ENCODE results near the gene SLC44A1. TPM values are rescaled to one million over a fixed set of nuclear protein-coding genes. Genes with fewer than 3 reads are reported as not detected.

Gene SLC44A1
- total and polyA plus RNA-seq, 10 of the 15 experiments (the other 5 are each of a cell fraction or from before 2014, with no cell fraction given): 2.4 to 21.2 (median 12.4) TPM

DNA sequence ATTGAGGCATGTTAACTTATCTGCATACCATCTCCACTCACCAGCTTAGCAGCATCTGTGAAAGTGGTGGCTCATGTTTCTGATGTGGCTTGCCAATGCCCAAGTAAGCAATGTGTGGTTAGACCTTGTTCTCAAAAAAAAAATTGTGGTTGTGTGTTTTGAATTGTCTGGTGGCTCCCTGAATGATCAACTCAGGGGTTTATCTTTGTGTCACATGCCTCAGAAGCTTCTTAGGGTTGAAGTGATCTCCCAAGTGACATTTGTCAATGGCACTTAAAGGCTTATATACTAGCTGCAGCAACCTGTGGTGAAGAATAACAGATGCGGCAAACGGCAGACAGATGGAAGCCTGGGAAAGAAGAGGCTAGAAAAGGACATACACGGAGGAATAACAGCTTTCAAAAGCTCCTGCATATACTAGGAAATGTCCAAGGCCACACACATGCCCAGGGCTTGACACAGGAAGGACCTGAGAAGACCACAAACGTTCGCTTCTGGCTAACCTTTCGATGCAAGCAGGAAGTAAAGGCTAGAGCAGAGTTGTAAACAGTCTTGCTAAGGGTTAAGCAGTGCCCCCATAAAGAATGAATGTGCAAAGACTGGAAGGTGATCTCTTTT lies 161.2 kb downstream of the SLC44A1 start (continued):
- TF ChIP-seq CHD2 (IDR thresholded peaks at IDR 0.05; ENCODE audit: borderline replicate concordance, low read depth, low read length): no peak
- TF ChIP-seq RUNX3 (IDR thresholded peaks at IDR 0.05; ENCODE audit: low read length): peak; percentile 99
- TF ChIP-seq ATF7 (IDR thresholded peaks at IDR 0.05; ENCODE audit: low read depth): peak; percentile 67; the same call in 1 of the 2 replicates
- no peak for TF ChIP-seq SIN3A (IDR thresholded peaks at IDR 0.05; ENCODE audit: low read depth, low read length)
- TF ChIP-seq POLR2AphosphoS5 (IDR thresholded peaks at IDR 0.05; ENCODE audit: low read length): no peak
- TF ChIP-seq JUNB (IDR thresholded peaks at IDR 0.05): 0 out of 2 replicates have a peak, but pooled peaks have one; percentile 19
- no peak for TF ChIP-seq RAD21 (IDR thresholded peaks at IDR 0.05; ENCODE audit: insufficient read depth, low read depth, low read length)
- TF ChIP-seq SP1 (IDR thresholded peaks at IDR 0.05; ENCODE audit: low read depth, low read length): no peak
- TF ChIP-seq SUZ12 (IDR thresholded peaks at IDR 0.05; ENCODE audit: unreplicated experiment): no peak
- no peak for TF ChIP-seq MYB (IDR thresholded peaks at IDR 0.05; ENCODE audit: borderline replicate concordance, low read depth, low read length)
- TF ChIP-seq, protein P1, sequence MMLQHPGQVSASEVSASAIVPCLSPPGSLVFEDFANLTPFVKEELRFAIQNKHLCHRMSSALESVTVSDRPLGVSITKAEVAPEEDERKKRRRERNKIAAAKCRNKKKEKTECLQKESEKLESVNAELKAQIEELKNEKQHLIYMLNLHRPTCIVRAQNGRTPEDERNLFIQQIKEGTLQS (IDR thresholded peaks at IDR 0.05; ENCODE audit: borderline replicate concordance, extremely low read depth, low read depth, low read length): no peak
- TF ChIP-seq TCF7 (IDR thresholded peaks at IDR 0.05; ENCODE audit: borderline replicate concordance): peak; percentile 95
- TF ChIP-seq FOXM1 (IDR thresholded peaks at IDR 0.05; ENCODE audit: low read depth, low read length): 0 out of 2 replicates have a peak, but pooled peaks have one; percentile 29
- TF ChIP-seq PBX3 (IDR thresholded peaks at IDR 0.05; ENCODE audit: insufficient replicate concordance, low read depth, low read length): no peak
- TF ChIP-seq NFYA (IDR thresholded peaks at IDR 0.05; ENCODE audit: borderline replicate concordance, low read depth, low read length): no peak
- no peak for TF ChIP-seq SMARCA5 (IDR thresholded peaks at IDR 0.05)
- TF ChIP-seq, protein P2, sequence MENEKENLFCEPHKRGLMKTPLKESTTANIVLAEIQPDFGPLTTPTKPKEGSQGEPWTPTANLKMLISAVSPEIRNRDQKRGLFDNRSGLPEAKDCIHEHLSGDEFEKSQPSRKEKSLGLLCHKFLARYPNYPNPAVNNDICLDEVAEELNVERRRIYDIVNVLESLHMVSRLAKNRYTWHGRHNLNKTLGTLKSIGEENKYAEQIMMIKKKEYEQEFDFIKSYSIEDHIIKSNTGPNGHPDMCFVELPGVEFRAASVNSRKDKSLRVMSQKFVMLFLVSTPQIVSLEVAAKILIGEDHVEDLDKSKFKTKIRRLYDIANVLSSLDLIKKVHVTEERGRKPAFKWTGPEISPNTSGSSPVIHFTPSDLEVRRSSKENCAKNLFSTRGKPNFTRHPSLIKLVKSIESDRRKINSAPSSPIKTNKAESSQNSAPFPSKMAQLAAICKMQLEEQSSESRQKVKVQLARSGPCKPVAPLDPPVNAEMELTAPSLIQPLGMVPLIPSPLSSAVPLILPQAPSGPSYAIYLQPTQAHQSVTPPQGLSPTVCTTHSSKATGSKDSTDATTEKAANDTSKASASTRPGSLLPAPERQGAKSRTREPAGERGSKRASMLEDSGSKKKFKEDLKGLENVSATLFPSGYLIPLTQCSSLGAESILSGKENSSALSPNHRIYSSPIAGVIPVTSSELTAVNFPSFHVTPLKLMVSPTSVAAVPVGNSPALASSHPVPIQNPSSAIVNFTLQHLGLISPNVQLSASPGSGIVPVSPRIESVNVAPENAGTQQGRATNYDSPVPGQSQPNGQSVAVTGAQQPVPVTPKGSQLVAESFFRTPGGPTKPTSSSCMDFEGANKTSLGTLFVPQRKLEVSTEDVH (IDR thresholded peaks at IDR 0.05; ENCODE audit: low read depth, partially characterized antibody): no peak
- no peak for TF ChIP-seq IRF5 (IDR thresholded peaks at IDR 0.05; ENCODE audit: borderline replicate concordance)
- TF ChIP-seq, protein P3, sequence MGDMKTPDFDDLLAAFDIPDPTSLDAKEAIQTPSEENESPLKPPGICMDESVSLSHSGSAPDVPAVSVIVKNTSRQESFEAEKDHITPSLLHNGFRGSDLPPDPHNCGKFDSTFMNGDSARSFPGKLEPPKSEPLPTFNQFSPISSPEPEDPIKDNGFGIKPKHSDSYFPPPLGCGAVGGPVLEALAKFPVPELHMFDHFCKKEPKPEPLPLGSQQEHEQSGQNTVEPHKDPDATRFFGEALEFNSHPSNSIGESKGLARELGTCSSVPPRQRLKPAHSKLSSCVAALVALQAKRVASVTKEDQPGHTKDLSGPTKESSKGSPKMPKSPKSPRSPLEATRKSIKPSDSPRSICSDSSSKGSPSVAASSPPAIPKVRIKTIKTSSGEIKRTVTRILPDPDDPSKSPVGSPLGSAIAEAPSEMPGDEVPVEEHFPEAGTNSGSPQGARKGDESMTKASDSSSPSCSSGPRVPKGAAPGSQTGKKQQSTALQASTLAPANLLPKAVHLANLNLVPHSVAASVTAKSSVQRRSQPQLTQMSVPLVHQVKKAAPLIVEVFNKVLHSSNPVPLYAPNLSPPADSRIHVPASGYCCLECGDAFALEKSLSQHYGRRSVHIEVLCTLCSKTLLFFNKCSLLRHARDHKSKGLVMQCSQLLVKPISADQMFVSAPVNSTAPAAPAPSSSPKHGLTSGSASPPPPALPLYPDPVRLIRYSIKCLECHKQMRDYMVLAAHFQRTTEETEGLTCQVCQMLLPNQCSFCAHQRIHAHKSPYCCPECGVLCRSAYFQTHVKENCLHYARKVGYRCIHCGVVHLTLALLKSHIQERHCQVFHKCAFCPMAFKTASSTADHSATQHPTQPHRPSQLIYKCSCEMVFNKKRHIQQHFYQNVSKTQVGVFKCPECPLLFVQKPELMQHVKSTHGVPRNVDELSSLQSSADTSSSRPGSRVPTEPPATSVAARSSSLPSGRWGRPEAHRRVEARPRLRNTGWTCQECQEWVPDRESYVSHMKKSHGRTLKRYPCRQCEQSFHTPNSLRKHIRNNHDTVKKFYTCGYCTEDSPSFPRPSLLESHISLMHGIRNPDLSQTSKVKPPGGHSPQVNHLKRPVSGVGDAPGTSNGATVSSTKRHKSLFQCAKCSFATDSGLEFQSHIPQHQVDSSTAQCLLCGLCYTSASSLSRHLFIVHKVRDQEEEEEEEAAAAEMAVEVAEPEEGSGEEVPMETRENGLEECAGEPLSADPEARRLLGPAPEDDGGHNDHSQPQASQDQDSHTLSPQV (IDR thresholded peaks at IDR 0.05): no peak
- no peak for TF ChIP-seq JUND (IDR thresholded peaks at IDR 0.05; ENCODE audit: low read depth, low read length)

Data from GM12878 (cell line).